Fibroblast of skin of left biceps (primary cell): ENCODE data around the gene BLOC1S4.
"Not testable (repeated sequence)": the region's sequence is repeated elsewhere in the genome, so short reads cannot be mapped to it uniquely, and the experiment has no call there.

ENCODE experiments used
- DNase-seq, 2 experiments: peaks; one replicate each; pipeline ENCODE4 v3.0.0-alpha.2; 2013; ENCODE audit warnings: low read depth in 2 of 2

BLOC1S4 gene

DNA sequence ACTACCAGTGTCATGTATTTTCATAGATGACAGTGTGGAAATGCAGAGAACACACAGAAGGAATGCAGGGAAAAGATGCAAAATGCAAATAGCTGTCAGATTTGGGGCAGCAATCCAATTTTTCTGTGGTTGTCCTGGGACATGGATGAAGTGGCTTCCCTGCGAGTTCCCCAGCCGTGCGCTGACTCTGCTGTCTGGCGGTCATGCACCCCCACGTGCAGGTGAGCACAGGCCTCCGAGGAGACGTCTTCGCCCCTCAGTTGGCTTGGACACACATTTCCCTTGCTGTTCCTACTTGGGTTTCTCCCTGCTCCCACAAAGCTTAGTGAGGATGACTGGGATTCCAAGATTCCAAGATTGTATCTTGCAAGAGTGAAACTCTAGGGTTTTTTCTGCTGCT lies 24.4 kb downstream of the BLOC1S4 start:
- no peak for DNase-seq

DNA sequence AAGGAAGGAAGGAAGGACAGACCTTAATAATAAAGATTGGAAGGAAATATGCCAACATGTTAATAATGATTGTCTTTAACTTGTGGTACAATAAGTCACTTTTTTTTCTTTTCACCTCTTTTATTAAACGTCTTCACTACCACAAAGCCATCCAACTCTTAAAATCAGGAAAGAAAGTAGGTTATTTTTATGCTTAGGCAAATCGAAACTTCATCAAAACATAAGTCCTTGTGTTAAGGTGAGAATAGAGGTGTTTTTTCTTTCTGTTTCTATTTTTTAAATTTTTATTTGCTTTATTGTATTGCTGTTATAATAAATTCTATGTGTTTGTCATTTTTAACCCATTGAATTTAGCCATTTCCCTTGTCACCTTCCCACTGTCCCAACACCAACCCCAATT lies 26.5 kb downstream of the BLOC1S4 start:
- no peak for DNase-seq

DNA sequence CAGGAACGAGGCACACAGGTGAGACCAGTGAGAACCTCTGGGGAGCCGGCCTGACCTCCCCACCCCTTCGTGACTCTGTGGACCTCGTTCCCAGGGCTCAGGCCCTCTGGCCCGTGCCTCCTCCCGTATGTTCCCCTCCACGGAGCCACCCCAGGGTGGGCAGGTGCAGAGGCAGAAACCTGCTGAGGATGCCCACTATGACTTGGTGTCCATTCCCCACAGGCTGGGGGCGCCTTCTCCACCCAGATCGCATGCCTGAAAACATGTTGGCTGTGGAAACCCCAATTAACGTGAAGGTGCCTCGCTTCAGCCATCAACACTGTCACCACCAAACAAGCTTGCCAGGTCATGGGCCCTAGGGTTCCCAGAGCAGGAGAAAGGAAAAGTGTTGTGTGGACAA lies 27.0 kb downstream of the BLOC1S4 start:
- DNase-seq: no peak

DNA sequence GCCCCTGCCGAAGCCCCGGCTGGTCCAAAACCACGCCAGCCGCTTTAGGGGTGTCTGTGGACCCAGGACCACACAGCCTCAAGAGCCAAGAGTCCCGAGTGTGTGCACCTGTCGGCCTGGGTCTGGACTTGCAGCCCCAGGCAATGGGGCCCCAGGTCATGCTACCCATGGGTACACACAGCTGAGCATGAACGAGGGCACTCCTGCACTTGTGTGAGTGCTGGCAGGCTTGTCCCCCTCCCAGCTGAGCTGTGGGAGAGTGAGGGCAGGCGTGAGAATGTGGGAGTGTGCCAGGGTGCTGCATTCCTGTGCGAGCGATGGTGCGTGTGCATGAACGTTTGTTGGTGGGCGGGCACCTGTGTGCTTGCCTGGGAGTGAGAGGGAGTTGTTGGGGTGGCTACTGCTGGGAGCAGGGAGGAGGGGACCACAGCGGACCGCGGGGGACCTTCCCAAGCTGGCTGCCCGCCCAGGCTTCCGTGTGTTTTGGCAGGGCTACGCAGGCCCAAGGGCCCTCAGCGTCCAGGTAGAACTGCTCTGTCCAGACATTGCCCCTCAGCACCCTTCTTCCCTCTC lies 30.8 kb downstream of the BLOC1S4 start:
- no peak for DNase-seq

DNA sequence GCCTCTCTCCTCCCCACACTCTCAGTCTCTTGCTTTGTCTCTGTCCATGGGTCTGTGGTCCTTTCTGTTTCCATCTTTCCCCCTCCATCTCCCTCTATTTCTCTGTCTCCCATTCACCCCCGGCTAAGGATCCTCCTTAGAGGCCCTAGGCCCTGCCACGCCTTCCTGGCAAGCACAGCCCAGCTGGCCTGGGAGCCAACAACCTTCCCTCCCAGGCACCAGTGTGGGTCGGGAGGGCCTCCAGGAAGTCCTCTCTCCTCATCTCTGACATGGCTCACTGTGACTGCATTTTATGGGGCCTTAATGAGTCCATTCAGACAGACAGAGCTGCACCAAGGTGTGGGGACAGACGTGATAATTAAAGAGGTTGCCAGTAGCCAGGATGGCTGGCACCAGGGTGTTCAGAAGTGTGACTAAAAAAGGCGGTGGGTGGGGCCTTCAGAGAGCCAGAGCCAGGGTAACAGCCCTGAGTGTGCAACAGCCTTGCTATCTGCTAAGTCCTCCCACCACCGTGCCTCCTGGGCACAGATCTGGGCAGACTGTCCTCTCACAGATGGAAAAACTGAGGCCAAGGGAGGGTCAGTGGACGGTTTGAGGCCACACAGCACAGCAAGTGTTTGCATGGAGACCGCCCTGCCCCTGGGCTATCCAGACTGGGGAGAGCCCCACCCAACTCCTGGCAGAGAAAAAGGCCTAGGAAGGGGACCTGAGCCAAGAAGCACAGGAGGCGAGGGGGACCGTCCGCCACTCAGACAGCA lies 31.5 kb downstream of the BLOC1S4 start:
- no peak for DNase-seq

DNA sequence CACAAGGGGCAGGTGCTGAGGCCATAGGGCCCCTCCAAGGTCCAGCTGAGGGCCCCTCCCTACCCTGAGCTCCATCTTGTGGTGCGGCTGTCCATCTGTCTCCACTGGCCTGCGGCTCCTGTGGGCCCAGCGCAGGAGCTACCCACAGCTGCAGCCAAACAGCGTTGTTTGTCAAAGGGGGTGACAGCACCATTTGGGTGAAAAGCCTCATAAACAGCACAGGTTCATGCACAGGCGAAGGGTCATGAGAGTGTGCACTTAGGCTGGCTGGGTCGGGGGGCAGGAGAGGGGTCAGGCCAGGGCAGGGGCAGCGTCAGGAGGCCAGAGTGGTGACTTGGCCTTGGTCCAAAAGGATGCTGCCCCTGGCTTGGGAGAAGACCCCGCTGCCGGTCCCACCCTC lies 32.3 kb downstream of the BLOC1S4 start:
- DNase-seq: no peak

DNA sequence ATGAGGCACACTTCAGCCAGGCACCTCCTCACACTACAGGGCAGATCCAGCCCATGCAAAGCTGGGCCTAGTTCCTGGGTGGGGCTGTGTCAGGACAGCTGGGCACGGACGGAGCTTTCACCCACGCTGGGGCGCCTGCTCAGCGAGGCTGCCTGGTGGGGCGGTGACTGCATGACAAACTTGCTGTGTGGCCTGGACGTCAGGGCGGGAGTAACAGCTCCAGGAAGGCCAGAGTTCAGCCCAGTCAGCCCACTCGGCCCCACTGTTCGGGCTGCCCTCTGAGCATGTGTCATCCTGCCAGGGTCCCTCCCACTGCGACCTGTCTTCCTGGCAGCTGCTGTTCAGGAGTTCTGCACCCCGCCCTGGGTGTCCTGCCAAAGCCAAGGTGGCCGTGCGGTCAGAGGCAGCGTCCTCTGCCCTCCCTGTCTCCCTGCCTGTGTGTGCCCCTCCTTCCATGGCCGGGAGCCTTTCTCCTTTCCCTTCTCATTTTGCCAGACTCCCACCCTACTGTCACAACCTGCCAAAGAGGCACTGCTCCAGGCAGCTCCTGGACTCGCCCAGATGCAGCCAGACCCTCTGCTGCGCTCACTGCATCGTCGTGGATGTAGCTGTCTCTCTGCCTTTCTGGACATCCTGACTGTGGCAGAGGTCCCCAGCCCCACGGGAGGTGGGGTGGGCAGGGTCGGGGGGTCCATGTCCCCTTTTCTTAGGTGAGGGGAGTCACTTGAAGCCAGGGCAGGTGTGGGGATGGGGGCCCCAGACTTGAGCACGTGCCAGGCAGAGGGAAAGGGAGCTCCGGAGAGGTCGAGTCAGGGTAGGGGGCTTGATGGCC lies 33.6 kb downstream of the BLOC1S4 start:
- DNase-seq: no peak

DNA sequence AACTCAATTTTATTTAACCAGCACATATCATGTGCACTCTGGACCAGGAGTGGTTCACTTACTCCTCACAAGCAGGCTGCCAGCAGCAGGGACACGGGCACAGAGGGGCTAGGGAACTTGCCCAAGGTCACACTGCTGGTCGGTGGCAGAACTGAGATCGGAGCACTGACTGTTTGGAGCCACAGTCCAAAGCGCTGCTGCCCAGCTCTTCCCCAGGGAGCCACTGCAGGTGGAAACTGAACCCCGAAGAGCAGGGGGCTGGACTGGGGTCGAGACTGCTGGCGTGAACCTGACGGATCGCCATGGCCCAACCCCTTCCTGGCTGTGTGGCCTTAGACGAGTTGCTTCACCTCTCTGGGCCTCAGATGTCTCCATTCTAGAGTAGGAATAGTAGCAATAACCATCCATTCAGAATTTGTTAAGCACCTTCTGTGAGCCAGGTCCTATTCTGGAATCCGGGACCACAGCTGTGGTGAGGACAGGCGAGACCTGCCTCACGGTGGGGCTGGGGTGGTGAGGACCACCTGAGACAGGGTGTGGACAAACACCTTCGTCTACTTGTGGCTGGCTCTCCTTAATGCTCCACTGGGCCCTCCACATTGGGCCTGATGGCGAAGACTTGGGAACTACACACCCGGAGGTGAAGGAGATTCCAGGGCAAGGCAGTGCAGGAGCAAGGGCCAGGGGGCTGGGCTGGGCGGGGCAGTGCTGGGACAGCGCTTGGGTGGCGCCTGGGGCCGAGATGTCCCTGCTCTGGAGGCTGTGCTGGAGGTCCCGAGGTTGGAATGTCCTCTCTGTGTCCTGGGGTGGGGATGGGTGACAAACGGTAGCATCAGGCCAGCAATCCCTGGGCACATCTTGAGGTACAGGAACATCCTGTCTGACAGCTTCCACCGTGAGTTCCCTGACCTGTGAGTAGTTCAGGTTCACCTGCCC lies 34.6 kb downstream of the BLOC1S4 start:
- DNase-seq: no peak

DNA sequence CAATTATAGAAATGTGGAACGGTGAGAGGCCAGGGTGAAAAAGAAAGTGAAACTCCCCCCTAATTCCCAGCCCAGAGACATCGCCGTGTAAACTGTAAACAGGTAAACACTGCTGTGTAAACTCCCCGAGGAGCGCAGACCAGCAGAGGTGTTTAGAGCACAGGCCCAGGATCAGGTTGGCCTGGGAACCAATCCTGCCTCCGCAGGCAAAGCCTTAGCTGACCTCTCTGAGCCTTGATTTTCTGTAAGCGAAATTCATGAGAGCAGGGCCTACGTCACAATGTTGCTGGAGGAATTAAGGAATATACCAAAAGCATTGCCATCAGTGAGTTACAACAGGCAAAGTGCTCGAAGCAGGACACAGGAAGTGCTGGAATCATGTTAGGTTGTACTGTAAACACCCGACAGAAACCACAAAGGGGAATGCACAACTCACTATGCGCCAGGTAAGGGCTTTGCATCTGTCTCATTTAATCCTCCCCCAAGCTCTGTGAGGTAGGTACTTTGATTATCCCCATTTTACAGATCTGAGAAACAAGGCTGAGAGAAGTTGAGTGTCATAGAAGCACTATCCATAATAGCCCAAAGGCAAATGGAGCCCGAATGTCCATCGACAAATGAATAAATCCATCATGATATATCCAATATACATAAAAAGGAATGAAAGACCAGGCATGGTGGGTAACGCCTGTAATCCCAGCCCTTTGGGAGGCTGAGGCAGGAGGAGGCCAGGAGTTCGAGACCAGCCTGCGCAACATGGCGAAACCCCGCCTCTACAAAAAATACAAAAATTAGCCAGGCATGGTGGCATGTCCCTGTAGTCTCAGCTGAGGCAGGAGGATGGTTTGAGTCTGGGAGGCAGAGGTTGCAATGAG lies 35.9 kb downstream of the BLOC1S4 start:
- DNase-seq: no peak

DNA sequence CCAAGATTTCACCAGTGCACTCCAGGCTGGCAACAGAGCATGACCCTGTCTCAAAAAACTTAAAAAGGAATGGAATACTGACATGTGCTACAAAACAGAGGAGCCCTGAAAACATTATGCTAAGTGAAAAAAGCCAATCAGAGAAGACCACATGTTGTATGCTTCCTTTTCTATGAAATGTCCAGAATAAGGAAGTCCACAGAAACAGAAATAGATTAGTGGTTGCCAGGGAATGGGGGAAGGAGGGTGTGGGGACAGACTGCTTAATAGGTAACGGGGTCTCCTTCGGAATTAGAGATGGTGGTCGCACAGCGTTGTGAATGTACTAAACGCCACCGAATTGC lies 36.5 kb downstream of the BLOC1S4 start:
- no peak for DNase-seq

DNA sequence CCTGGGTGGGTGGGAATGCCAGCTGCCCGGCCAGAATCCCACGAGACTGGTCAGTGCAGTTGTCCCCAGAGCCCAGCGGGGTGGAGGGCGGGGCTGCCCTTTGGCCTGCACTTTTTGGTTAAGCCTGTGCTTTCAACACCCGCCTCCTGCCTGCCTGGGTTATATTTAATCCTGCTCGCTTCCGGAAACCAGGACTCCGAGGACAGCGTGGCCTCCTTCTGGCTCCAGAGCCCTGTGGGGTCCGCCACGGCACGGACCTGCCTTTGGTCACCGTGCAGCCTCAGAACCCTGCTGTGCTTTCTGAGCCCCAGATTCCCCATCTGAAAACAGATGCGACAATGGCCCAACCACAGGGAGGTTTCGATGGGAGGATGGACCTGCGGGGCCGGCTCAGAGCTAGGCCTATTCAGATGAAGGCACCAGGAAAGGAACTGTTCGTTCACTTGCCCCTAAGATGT lies 37.2 kb downstream of the BLOC1S4 start:
- no peak for DNase-seq

DNA sequence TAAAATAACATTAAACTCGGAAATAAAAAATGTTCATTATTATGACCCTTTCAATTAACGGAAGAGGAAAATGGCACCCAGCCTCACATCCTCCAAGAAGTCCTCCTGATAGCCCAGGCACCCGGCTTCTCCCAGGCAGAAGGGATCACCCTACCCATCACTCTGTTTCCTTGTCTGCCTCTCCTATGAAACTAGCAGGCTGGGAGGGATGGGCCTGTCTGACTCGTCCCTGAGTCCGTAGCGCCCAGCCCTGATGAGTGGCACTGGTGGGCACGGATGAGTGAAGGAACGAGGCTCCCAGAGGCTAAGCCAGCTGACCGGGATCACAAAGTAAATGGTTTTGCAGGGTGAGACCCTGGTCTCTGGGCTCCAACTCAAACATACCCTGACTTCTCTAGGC lies 37.9 kb downstream of the BLOC1S4 start:
- DNase-seq: no peak

DNA sequence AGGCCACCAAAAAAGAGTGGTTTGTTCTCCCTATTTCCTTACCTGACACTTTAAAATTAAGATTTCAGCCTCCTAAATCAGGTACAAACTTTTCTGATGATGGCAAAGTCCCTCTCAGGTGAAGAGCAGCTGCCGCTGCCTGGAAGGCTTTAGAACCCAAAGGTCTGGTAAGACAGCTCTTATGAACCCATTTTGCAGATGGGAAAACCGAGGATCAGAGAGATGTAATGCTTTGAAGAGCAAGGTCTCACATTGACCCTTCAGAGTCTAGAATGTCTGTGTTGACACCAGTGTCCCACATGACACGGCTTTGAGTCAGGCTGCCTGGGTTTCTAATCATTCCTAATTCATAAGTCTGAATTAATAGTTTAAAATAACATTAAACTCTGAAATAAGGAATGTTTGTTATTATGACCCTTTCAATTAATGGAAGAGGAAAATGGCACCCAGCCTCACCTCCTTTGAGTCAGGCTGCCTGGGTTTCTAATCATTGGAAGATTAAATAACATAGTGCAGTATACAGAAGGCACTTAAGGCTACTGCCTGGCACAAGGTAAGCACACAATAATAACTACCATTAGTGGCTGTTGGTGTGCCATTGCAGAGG lies 38.6 kb downstream of the BLOC1S4 start:
- no peak for DNase-seq

DNA sequence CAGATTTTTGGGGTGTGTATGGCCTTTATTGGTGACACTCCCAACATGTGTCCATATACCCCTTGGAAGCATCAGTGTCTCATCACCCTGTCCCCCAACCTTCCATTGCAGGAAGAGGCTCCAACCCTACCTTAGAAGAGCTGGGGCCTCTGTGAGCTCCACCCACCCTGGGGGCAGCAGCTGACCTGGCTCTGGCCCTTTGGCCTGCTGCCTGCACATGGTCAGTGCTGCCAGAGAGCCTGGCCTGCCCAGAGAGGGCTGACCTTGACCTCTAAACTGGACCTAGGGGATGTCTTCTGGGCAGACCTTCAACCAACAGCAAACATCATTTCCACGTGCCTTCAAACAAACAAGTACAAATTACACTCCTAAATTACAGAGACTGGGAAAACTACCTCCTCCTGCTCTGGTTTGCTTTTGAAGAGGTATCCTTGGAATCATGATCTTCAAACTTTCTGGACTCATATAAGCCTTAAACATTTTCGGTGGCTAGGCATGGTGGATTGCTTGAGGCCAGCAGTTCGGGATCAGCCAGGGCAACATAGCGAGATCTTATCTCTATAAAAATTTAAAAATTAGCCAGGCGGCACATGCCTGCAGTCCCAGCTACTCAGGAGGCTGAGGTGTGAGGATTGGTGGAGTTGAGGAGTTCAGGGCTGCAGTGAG lies 39.2 kb downstream of the BLOC1S4 start:
- no peak for DNase-seq

DNA sequence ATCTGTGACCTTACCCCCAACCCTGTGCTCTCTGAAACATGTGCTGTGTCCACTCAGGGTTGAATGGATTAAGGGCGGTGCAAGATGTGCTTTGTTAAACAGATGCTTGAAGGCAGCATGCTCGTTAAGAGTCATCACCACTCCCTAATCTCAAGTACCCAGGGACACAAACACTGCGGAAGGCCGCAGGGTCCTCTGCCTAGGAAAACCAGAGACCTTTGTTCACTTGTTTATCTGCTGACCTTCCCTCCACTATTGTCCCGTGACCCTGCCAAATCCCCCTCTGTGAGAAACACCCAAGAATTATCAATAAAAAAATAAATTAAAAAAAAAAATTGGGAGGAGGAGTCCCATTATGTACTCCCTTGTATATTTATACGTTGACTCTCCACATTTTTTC lies 40.4 kb downstream of the BLOC1S4 start:
- not testable (repeated sequence) for DNase-seq

DNA sequence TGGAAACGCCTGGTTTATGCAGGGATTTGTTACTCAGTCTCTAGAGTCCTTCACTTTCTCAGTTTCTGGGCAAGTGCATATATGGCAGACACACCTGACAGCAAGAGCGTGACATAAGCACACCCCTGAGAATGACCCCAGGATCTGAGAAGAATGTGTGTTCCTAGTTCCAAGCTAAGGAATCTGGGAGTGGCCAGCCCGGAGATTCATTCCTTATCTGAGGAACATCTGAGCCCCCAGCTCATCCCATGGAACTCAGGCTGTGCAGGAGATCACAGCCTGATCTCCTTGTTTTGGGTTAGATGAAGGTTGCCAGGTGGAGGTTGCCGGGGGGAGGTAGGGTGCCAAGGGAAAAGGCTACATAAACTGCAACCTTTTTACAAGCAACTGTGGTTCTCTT lies 42.8 kb downstream of the BLOC1S4 start:
- DNase-seq: no peak

DNA sequence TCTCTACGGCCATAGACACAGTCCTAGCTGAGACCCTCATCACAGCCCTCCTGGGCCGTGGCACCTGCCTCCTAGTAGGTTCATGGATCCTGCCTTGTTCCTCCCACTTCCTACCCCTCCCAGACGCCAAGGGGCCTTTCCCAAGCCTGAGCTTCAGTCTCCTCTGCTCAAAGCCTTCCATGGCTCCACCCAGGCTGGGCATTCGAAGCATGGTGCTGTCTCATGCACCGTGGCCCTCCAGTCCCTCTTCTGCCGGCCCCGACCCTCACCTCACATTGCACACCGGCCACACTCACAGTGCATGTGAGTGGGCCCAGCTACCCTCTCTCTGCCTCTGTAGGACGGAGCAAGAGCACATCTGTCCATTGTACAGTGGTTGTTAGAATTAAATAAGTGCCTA lies 44.9 kb downstream of the BLOC1S4 start:
- no peak for DNase-seq

DNA sequence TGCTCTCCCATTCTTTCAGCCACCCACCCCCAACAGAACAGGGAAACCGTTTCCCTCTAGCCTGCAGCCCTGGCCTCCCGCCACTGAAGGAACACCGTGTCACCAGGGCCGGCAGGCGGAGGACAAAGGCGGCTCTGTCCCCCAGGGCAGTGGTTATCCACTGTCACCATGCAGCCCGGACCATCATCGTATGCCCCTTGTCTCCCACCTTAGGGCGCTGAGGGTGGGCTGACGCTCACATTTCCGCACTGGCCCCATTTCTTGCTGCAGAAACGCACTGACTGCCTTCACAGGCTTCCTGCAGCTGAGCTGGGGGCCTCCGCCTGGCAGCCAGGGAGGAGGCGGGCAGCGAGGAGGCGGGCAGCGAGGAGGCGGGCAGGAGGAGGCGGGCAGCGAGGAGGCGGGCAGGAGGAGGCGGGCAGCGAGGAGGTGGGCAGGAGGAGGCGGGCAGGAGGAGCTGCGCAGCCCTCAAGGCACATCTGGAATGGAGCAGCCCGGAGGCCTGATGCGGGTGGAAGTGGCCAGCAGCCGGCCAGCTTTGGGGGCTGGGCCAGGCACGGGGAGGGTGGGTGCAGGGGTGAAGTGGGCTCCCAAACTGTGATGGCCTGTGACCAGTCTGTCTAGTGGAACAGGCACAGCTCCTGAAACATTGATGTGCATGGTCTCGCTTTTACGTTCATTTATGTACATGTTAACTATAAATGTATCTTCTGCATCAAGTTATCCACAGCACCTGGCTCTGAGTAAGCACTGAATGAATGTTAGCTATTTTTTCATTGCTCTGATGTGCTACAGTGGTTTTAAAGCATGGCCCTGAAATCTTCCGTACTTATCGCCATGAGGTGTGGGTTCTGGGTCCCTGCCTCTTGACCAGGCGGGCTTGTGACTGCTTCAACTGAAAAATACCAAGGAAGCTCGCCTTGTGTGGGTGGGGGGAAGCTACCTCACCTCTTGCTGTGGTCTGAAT lies 46.0 kb downstream of the BLOC1S4 start:
- no peak for DNase-seq
